Astrocyte (in vitro differentiated cells and primary cell): ENCODE measurements around the gene CHST3. TPM values are rescaled to one million over a fixed set of nuclear protein-coding genes. Genes with fewer than 3 reads are reported as not detected.
A peak's percentile ranks its signal among the peaks of the same experiment; 100 is the strongest.

ENCODE experiments used
- DNase-seq: peaks from one replicate; pipeline ENCODE4 v3.0.0-alpha.2; 2010; ENCODE audit warnings: low read depth
- FAIRE-seq: peaks from 2 replicates; lab custom pipeline; 2011; peaks lifted over from hg19 to GRCh38; lab: Jason Lieb, UNC
- H2AFZ ChIP-seq: 2 replicates; pipeline ENCODE4 v1.6.0; 2012; ENCODE audit warnings: low read depth, low read length, inconsistent platforms
- H3K27ac ChIP-seq: 2 replicates; pipeline ENCODE4 v1.5.1; 2011; ENCODE audit warnings: low read depth, low read length, inconsistent platforms
- H3K27me3 ChIP-seq: 2 replicates; pipeline ENCODE4 v1.6.0; 2011; ENCODE audit warnings: low read length, inconsistent platforms; ENCODE audit not compliant: insufficient read depth
- H3K36me3 ChIP-seq: 2 replicates; pipeline ENCODE4 v1.5.1; 2011; ENCODE audit warnings: low read length, inconsistent platforms; ENCODE audit not compliant: insufficient read depth
- H3K4me1 ChIP-seq: 2 replicates; pipeline ENCODE4 v1.5.1; 2011; ENCODE audit warnings: low read length, inconsistent platforms; ENCODE audit not compliant: insufficient read depth
- H3K4me2 ChIP-seq: 2 replicates; pipeline ENCODE4 v1.6.0; 2012; ENCODE audit warnings: low read length, inconsistent platforms
- H3K4me3 ChIP-seq: 2 replicates; pipeline ENCODE4 v1.5.1; 2011; ENCODE audit warnings: low read depth, mild to moderate bottlenecking, low read length, inconsistent platforms; ENCODE audit not compliant: insufficient read depth
- H3K79me2 ChIP-seq: 2 replicates; pipeline ENCODE4 v1.6.0; 2012; ENCODE audit warnings: mild to moderate bottlenecking, low read length, inconsistent platforms; ENCODE audit not compliant: insufficient read depth
- H3K9ac ChIP-seq: 2 replicates; pipeline ENCODE4 v1.6.0; 2012; ENCODE audit warnings: mild to moderate bottlenecking, low read length, inconsistent platforms
- H3K9me3 ChIP-seq: 2 replicates; pipeline ENCODE4 v1.5.1; 2012; ENCODE audit warnings: low read depth, mild to moderate bottlenecking, low read length, inconsistent platforms; ENCODE audit not compliant: insufficient read depth
- H4K20me1 ChIP-seq: 2 replicates; pipeline ENCODE4 v1.6.0; 2012; ENCODE audit warnings: low read length, inconsistent platforms; ENCODE audit not compliant: insufficient read depth
- H3K27ac Mint-ChIP-seq: one replicate; pipeline ENCODE4 v1.8.0; 2021; ENCODE audit warnings: mild to moderate bottlenecking, mixed read lengths; ENCODE audit not compliant: unreplicated experiment
- H3K27me3 Mint-ChIP-seq: one replicate; pipeline ENCODE4 v1.8.0; 2021; ENCODE audit warnings: low read depth, mixed read lengths; ENCODE audit not compliant: unreplicated experiment
- H3K36me3 Mint-ChIP-seq: one replicate; pipeline ENCODE4 v1.8.0; 2021; ENCODE audit warnings: low read depth, mixed read lengths; ENCODE audit not compliant: unreplicated experiment
- H3K4me1 Mint-ChIP-seq: one replicate; pipeline ENCODE4 v1.8.0; 2021; ENCODE audit warnings: low read depth, mixed read lengths; ENCODE audit not compliant: unreplicated experiment
- H3K4me3 Mint-ChIP-seq: one replicate; pipeline ENCODE4 v1.8.0; 2021; ENCODE audit warnings: mild to moderate bottlenecking, moderate library complexity, mixed read lengths; ENCODE audit not compliant: unreplicated experiment
- H3K9me3 Mint-ChIP-seq: one replicate; pipeline ENCODE4 v1.8.0; 2021; ENCODE audit warnings: mild to moderate bottlenecking, mixed read lengths; ENCODE audit not compliant: unreplicated experiment
- CTCF ChIP-seq: IDR thresholded peaks from 2 replicates; pipeline ENCODE4 v1.5.1; 2011; ENCODE audit warnings: low read depth, mild to moderate bottlenecking, inconsistent platforms, low read length, moderate library complexity; ENCODE audit not compliant: insufficient read depth
- EZH2 ChIP-seq: IDR thresholded peaks from 2 replicates; pipeline ENCODE4 v1.6.1; 2012; ENCODE audit warnings: mild to moderate bottlenecking, low read length, inconsistent platforms; ENCODE audit not compliant: insufficient read depth
- total RNA-seq: library from RNA; stranded (reverse); gene quantifications from 2 replicates; pipeline ENCODE4 v1.2.1, GENCODE V29; 2021

Gene CHST3
- total RNA-seq, 1 donor from 2014 or later = 43.5 TPM

- H3K79me2 ChIP-seq = peaks cover 39% of the 10 kb centered on the region
- no peak overlapping the region for H3K27ac Mint-ChIP-seq
- no peaks in the 10 kb centered on the region for H3K9me3 ChIP-seq
- FAIRE-seq = no peak
- H3K4me3 ChIP-seq = no peak overlapping the region
- no peak overlapping the region for H3K4me3 Mint-ChIP-seq
- TF ChIP-seq CTCF (no peak), EZH2 (no peak)
- no peaks in the 10 kb centered on the region for H3K9me3 Mint-ChIP-seq
- H3K9ac ChIP-seq = no peak overlapping the region
- no peak overlapping the region for H3K4me2 ChIP-seq
- no peaks in the 10 kb centered on the region for H3K27me3 Mint-ChIP-seq
- peaks cover 24% of the 10 kb centered on the region for H3K36me3 Mint-ChIP-seq
- no peaks in the 10 kb centered on the region for H3K36me3 ChIP-seq
- DNase-seq = no peak
- H3K4me1 ChIP-seq = peaks cover 22% of the 10 kb centered on the region
- H3K27ac ChIP-seq = no peak overlapping the region
- H3K27me3 ChIP-seq = no peaks in the 10 kb centered on the region
- peaks cover 5% of the 10 kb centered on the region for H4K20me1 ChIP-seq
- H2AFZ ChIP-seq = no peak overlapping the region
- peaks cover 17% of the 10 kb centered on the region for H3K4me1 Mint-ChIP-seq
Observed at GRCh38 chr10:72007246-72007892, 43.2 kb downstream of the CHST3 start.

- Histone ChIP-seq H3K4me1 (peaks cover 22% of the 10 kb centered on the region), H3K36me3 (no peaks in the 10 kb centered on the region), H3K79me2 (peaks cover 30% of the 10 kb centered on the region), H3K9ac (peak overlapping the region; percentile 54), H3K9me3 (no peaks in the 10 kb centered on the region), H3K27me3 (no peaks in the 10 kb centered on the region), H3K4me2 (peak overlapping the region; percentile 50), H3K4me3 (no peak overlapping the region), H4K20me1 (no peaks in the 10 kb centered on the region), H2AFZ (no peak overlapping the region), H3K27ac (peak overlapping the region; percentile 76)
- no peaks in the 10 kb centered on the region for H3K9me3 Mint-ChIP-seq
- H3K27ac Mint-ChIP-seq = no peak overlapping the region
- H3K36me3 Mint-ChIP-seq = peaks cover 29% of the 10 kb centered on the region
- H3K4me1 Mint-ChIP-seq = peaks cover 17% of the 10 kb centered on the region
- TF ChIP-seq CTCF = no peak
- no peak for TF ChIP-seq EZH2
- DNase-seq = no peak
- FAIRE-seq = no peak
- H3K4me3 Mint-ChIP-seq = no peak overlapping the region
- H3K27me3 Mint-ChIP-seq = no peaks in the 10 kb centered on the region
Observed at GRCh38 chr10:72008096-72008981, 44.1 kb downstream of the CHST3 start.
